DOHH2 (cell line): ENCODE measurements around the gene CPEB1.

Experiments used
- H3F3A ChIP-seq: fragments of 200-600 bp; sonication (generic), shearing (Covaris generic); 2 replicates; pipeline ENCODE4 v1.6.0; 2016; ENCODE audit warnings: antibody characterized with exemption, mild to moderate bottlenecking; ENCODE audit not compliant: control insufficient read depth, insufficient read depth
- H3K27ac ChIP-seq: fragments of 200-600 bp; sonication (generic); 2 replicates; pipeline ENCODE4 v1.5.1; 2014; ENCODE audit warnings: low read depth, mild to moderate bottlenecking, low read length, moderate library complexity
- H3K27me3 ChIP-seq: fragments of 200-600 bp; sonication (generic); 2 replicates; pipeline ENCODE4 v1.6.1; 2014; ENCODE audit warnings: mild to moderate bottlenecking, low read length, mixed read lengths; ENCODE audit not compliant: control insufficient read depth
- H3K36me3 ChIP-seq: fragments of 200-600 bp; sonication (generic); 2 replicates; pipeline ENCODE4 v1.6.1; 2014; ENCODE audit warnings: mild to moderate bottlenecking, low read length, moderate library complexity, mixed read lengths; ENCODE audit not compliant: control insufficient read depth
- H3K4me1 ChIP-seq: fragments of 200-600 bp; sonication (generic); 2 replicates; pipeline ENCODE4 v1.6.1; 2014; ENCODE audit warnings: mild to moderate bottlenecking, low read length, mixed read lengths; ENCODE audit not compliant: control insufficient read depth
- H3K4me2 ChIP-seq: fragments of 200-600 bp; sonication (generic); 2 replicates; pipeline ENCODE4 v1.6.0; 2014; ENCODE audit warnings: mild to moderate bottlenecking, low read length, moderate library complexity
- H3K4me3 ChIP-seq: fragments of 200-600 bp; sonication (generic); 2 replicates; pipeline ENCODE4 v1.5.1; 2014; ENCODE audit warnings: mild to moderate bottlenecking, low read length, mixed read lengths
- H3K79me2 ChIP-seq: fragments of 200-600 bp; sonication (generic); 2 replicates; pipeline ENCODE4 v1.6.1; 2014; ENCODE audit warnings: mild to moderate bottlenecking, low read length, mixed read lengths; ENCODE audit not compliant: control insufficient read depth
- H3K9me2 ChIP-seq: fragments of 200-600 bp; sonication (generic); replicated peaks from 2 replicates; pipeline ENCODE4 v1.6.1; 2014; ENCODE audit warnings: mild to moderate bottlenecking, low read length, mixed read lengths; ENCODE audit not compliant: control insufficient read depth
- H3K9me3 ChIP-seq: fragments of 200-600 bp; sonication (generic); 2 replicates; pipeline ENCODE4 v1.6.1; 2014; ENCODE audit warnings: antibody characterized with exemption, low read length, mixed read lengths; ENCODE audit not compliant: control insufficient read depth, insufficient read depth
- H4K20me1 ChIP-seq: fragments of 200-600 bp; sonication (generic); 2 replicates; pipeline ENCODE4 v1.6.0; 2014; ENCODE audit warnings: low read depth, mild to moderate bottlenecking, antibody characterized with exemption, low read length, moderate library complexity; ENCODE audit not compliant: control insufficient read depth, insufficient read depth
- CTCF ChIP-seq: fragments of 200-600 bp; sonication (generic); IDR thresholded peaks from one replicate; pipeline ENCODE4 v1.5.1; 2014; ENCODE audit warnings: antibody characterized with exemption, mild to moderate bottlenecking, low read depth, low read length; ENCODE audit not compliant: poor library complexity, severe bottlenecking
- EZH2phosphoT487 ChIP-seq: fragments of 200-600 bp; sonication (generic); IDR thresholded peaks from 2 replicates; pipeline ENCODE4 v1.6.1; 2017; ENCODE audit warnings: borderline replicate concordance, mild to moderate bottlenecking, antibody characterized with exemption, low read length, moderate library complexity, mixed read lengths

CPEB1 gene

GRCh38 chr15:82568986-82569385, 78.2 kb downstream of the CPEB1 start:
- Histone ChIP-seq H4K20me1 (no peaks in the 10 kb centered on the region), H3F3A (no peaks in the 10 kb centered on the region), H3K9me3 (no peaks in the 10 kb centered on the region), H3K9me2 (no peaks in the 10 kb centered on the region), H3K4me1 (no peaks in the 10 kb centered on the region), H3K4me2 (no peak overlapping the region), H3K79me2 (no peaks in the 10 kb centered on the region), H3K27ac (no peak overlapping the region), H3K27me3 (peaks cover 13% of the 10 kb centered on the region), H3K4me3 (no peak overlapping the region), H3K36me3 (no peaks in the 10 kb centered on the region)
- TF ChIP-seq EZH2phosphoT487 (no peak), CTCF (no peak)

- Histone ChIP-seq H3K9me3 (no peaks in the 10 kb centered on the region), H3K4me2 (no peak overlapping the region), H3K4me3 (no peak overlapping the region), H3K27ac (no peak overlapping the region), H3K36me3 (no peaks in the 10 kb centered on the region), H3K9me2 (no peaks in the 10 kb centered on the region), H4K20me1 (no peaks in the 10 kb centered on the region), H3K4me1 (no peaks in the 10 kb centered on the region), H3F3A (no peaks in the 10 kb centered on the region), H3K27me3 (peaks cover 9% of the 10 kb centered on the region), H3K79me2 (no peaks in the 10 kb centered on the region)
- TF ChIP-seq CTCF, result no peak
- no peak for TF ChIP-seq EZH2phosphoT487
These were observed 79.5 kb downstream of the CPEB1 start for GRCh38 chr15:82567661-82568060.

GRCh38 chr15:82566690-82567089, 80.5 kb downstream of the CPEB1 start:
- H3K4me1 ChIP-seq, result no peaks in the 10 kb centered on the region
- H3K9me3 ChIP-seq, result no peaks in the 10 kb centered on the region
- H3K36me3 ChIP-seq, result no peaks in the 10 kb centered on the region
- H3K27me3 ChIP-seq, result peaks cover 10% of the 10 kb centered on the region; the same call in 1 of the 2 replicates
- TF ChIP-seq EZH2phosphoT487 (no peak), CTCF (no peak)
- no peak overlapping the region for H3K27ac ChIP-seq
- no peak overlapping the region for H3K4me3 ChIP-seq
- no peaks in the 10 kb centered on the region for H3F3A ChIP-seq
- no peaks in the 10 kb centered on the region for H3K9me2 ChIP-seq
- no peak overlapping the region for H3K4me2 ChIP-seq
- H3K79me2 ChIP-seq, result no peaks in the 10 kb centered on the region
- H4K20me1 ChIP-seq, result no peaks in the 10 kb centered on the region

GRCh38 chr15:82558502-82558901, 88.7 kb downstream of the CPEB1 start:
- Histone ChIP-seq H3K27me3 (peaks cover 38% of the 10 kb centered on the region), H3K79me2 (no peaks in the 10 kb centered on the region), H3F3A (no peaks in the 10 kb centered on the region), H3K9me3 (no peaks in the 10 kb centered on the region), H4K20me1 (no peaks in the 10 kb centered on the region), H3K4me3 (no peak overlapping the region), H3K27ac (no peak overlapping the region), H3K4me2 (no peak overlapping the region), H3K4me1 (no peaks in the 10 kb centered on the region), H3K36me3 (no peaks in the 10 kb centered on the region), H3K9me2 (no peaks in the 10 kb centered on the region)
- no peak for TF ChIP-seq EZH2phosphoT487
- no peak for TF ChIP-seq CTCF
